Cortex of kidney (tissue), 1 donor: Measurements from ENCODE around the gene B3GALT2.

Experiments used
- DNase-seq: peaks from one replicate; lab custom pipeline; 2025; lab: John Stamatoyannopoulos, UW

The B3GALT2 gene

GRCh38 chr1:193181985-193182384 lies 4.4 kb downstream of the B3GALT2 start:
- no peak for DNase-seq

GRCh38 chr1:193181536-193181935 lies 4.9 kb downstream of the B3GALT2 start:
- DNase-seq, result no peak

GRCh38 chr1:193179094-193179493 lies 7.3 kb downstream of the B3GALT2 start:
- no peak for DNase-seq

- no peak for DNase-seq
These were observed 9.6 kb downstream of the B3GALT2 start for GRCh38 chr1:193176788-193177187.

GRCh38 chr1:193176113-193176512 lies 10.3 kb downstream of the B3GALT2 start:
- DNase-seq, result no peak

- no peak for DNase-seq
These were observed 29.1 kb downstream of the B3GALT2 start for GRCh38 chr1:193157360-193157759.

GRCh38 chr1:193156822-193157142 lies 29.6 kb downstream of the B3GALT2 start:
- no peak for DNase-seq

- no peak for DNase-seq
These were observed 30.1 kb downstream of the B3GALT2 start for GRCh38 chr1:193156117-193156821.

- no peak for DNase-seq
These were observed 41.4 kb downstream of the B3GALT2 start for GRCh38 chr1:193144999-193145398.

- no peak for DNase-seq
These were observed 42.0 kb downstream of the B3GALT2 start for GRCh38 chr1:193144361-193144938.

GRCh38 chr1:193143285-193143684 lies 43.1 kb downstream of the B3GALT2 start:
- DNase-seq, result no peak

GRCh38 chr1:193142409-193142808 lies 44.0 kb downstream of the B3GALT2 start:
- no peak for DNase-seq

- no peak for DNase-seq
These were observed 44.6 kb downstream of the B3GALT2 start for GRCh38 chr1:193141804-193142203.

GRCh38 chr1:193140254-193140653 lies 46.2 kb downstream of the B3GALT2 start:
- no peak for DNase-seq

GRCh38 chr1:193131266-193131860 lies 55.0 kb downstream of the B3GALT2 start:
- DNase-seq, result no peak
